MCF 10A (cell line): Measurements from ENCODE around the gene FAM181A. TPM values are rescaled to one million over a fixed set of nuclear protein-coding genes. Genes with fewer than 3 reads are reported as not detected.

Source experiments
- BruUV-seq: library from RNA; stranded (reverse); fragments of 400-500 nt; replicated peaks from 2 replicates; lab custom pipeline; 2021; lab: Mats Ljungman, UMichigan
- CTCF ChIA-PET: fragments of 300-600 bp; sonication (Branson Sonifier 250); formaldehyde crosslinking; extraction: SDS; loops from one replicate; lab custom pipeline; 2021; ENCODE audit warnings: antibody characterized with exemption, inconsistent platforms; lab: Yijun Ruan, JAX
- POLR2A ChIA-PET: fragments of 300-600, 350-650 bp; sonication (Branson Sonifier 250); formaldehyde crosslinking; extraction: SDS; loops from one replicate; lab custom pipeline; 2020; ENCODE audit warnings: antibody characterized with exemption, inconsistent platforms; lab: Yijun Ruan, JAX
- DNase-seq: peaks from one replicate; pipeline ENCODE4 v3.0.0-alpha.2; 2018; ENCODE audit not compliant: unreplicated experiment
- H3K27ac Mint-ChIP-seq: one replicate; pipeline ENCODE4 v1.8.0; 2022; ENCODE audit warnings: mild to moderate bottlenecking, low read depth, mixed read lengths; ENCODE audit not compliant: unreplicated experiment
- H3K27me3 Mint-ChIP-seq: one replicate; pipeline ENCODE4 v1.8.0; 2022; ENCODE audit warnings: mixed read lengths; ENCODE audit not compliant: insufficient read depth, unreplicated experiment
- H3K36me3 Mint-ChIP-seq: one replicate; pipeline ENCODE4 v1.8.0; 2022; ENCODE audit warnings: mild to moderate bottlenecking, moderate library complexity, mixed read lengths; ENCODE audit not compliant: insufficient read depth, unreplicated experiment
- H3K4me1 Mint-ChIP-seq: one replicate; pipeline ENCODE4 v1.8.0; 2022; ENCODE audit warnings: mixed read lengths; ENCODE audit not compliant: insufficient read depth, unreplicated experiment
- H3K4me3 Mint-ChIP-seq: one replicate; pipeline ENCODE4 v1.8.0; 2022; ENCODE audit warnings: mild to moderate bottlenecking, moderate library complexity, mixed read lengths; ENCODE audit not compliant: unreplicated experiment
- H3K9me3 Mint-ChIP-seq: one replicate; pipeline ENCODE4 v1.8.0; 2022; ENCODE audit warnings: mixed read lengths; ENCODE audit not compliant: unreplicated experiment
- CTCF ChIP-seq: fragments of 200-600 bp; IDR thresholded peaks from one replicate; pipeline ENCODE4 v1.8.0; 2022; ENCODE audit warnings: antibody characterized with exemption, mild to moderate bottlenecking; ENCODE audit not compliant: unreplicated experiment
- intact Hi-C: fragments of 100-400 bp; cut with micrococcal nuclease; formaldehyde crosslinking; loops from 2 replicates; pipeline ENCODE4 v1.14.1; 2022
- total RNA-seq: library from RNA; stranded (reverse); gene quantifications from 2 replicates; pipeline ENCODE4 v1.2.3, GENCODE V29; 2022

Gene FAM181A
- total RNA-seq, 1 experiment from 2014 or later: not detected

DNA sequence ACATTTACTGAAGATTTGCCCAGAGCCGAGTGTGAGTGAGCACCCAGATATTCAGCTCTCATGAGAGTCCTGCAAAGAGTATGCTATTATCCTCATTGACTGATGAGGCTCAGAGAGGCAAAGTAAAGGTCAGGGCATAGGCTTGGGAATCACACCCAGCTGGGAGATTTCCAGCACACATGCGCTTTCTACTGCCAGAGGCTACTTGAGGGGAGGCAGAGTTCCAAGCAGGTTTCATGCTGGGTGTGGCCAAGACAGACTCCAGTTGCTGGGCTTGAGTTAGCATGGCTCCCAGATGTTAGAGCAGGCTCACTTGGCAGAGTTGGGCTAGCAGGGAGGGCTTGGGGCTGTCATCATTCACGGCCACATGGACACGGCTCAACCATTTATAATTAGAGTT is 14.4 kb upstream of the FAM181A start:
- Mint-ChIP-seq H3K27me3 (peaks cover 12% of the 10 kb centered on the region), H3K4me1 (no peaks in the 10 kb centered on the region), H3K9me3 (peaks cover 7% of the 10 kb centered on the region), H3K4me3 (no peak overlapping the region), H3K36me3 (no peaks in the 10 kb centered on the region), H3K27ac (no peak overlapping the region)
- TF ChIP-seq CTCF: no peak
- POLR2A ChIA-PET: interaction anchor here (1.0 kb wide), 1 partner anchor 43 kb away, joined by 3 read pairs; no protein-coding TSS in a partner anchor
- no TSS peak for BruUV-seq
- CTCF ChIA-PET: interaction anchor here (1.0 to 1.4 kb wide), 2 partner anchors 13 to 20 kb away, joined by 3 to 5 read pairs; no protein-coding TSS in a partner anchor
- intact Hi-C loops: no loop called here
- no peak for DNase-seq

- CTCF ChIA-PET: no interaction called here
- no TSS peak for BruUV-seq
- intact Hi-C loops: no loop called here
Observed at GRCh38 chr14:93914278-93914677, 12.9 kb upstream of the FAM181A start.

DNA sequence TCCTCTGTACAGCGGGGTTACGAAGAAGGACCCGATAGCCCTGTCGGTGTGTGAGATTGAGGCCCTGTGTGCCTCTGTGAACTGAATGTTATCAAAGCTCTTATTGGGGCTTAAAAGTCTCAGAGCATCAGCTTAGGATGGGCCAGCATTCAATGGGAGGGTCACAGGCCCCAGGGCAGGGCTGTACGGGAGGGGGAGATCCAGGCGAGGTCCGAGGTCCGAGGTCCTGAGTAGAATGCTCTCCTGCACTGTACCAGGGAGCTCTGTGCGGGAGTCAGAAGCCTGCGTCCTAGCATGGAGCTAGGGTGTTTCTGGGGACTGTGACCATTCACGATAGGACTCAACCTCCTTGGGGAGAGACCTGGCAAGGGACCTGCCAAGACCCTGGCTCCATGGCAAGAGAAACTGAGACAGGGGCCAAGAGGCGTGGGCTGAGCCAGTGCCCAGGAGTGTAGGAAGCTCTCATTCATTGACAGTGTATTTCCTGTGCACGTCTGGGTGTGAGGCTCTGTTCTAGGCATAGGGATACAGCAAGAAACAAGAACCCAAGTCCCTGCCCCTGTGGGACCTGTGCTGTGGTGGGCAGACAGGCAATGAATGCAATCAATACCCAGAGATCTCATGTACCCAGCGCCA is 12.0 kb upstream of the FAM181A start:
- Mint-ChIP-seq H3K9me3 (peaks cover 15% of the 10 kb centered on the region), H3K27me3 (no peaks in the 10 kb centered on the region), H3K4me1 (no peaks in the 10 kb centered on the region), H3K27ac (no peak overlapping the region), H3K36me3 (no peaks in the 10 kb centered on the region), H3K4me3 (no peak overlapping the region)
- POLR2A ChIA-PET: no interaction called here
- CTCF ChIA-PET: interaction anchor here (0.7 kb wide), 1 partner anchor 259 kb away, joined by 3 read pairs; no protein-coding TSS in a partner anchor
- intact Hi-C loops: no loop called here
- DNase-seq: no peak
- no TSS peak for BruUV-seq
- TF ChIP-seq CTCF: no peak

More at GRCh38 chr14:93914278-93914677, 12.9 kb upstream of the FAM181A start:
- H3K4me3 Mint-ChIP-seq: no peak overlapping the region
- no peak for DNase-seq
- H3K4me1 Mint-ChIP-seq: no peaks in the 10 kb centered on the region
- TF ChIP-seq CTCF: no peak
- no peaks in the 10 kb centered on the region for H3K36me3 Mint-ChIP-seq
- H3K27me3 Mint-ChIP-seq: no peaks in the 10 kb centered on the region
- no peak overlapping the region for H3K27ac Mint-ChIP-seq
- POLR2A ChIA-PET: no interaction called here
- H3K9me3 Mint-ChIP-seq: peaks cover 7% of the 10 kb centered on the region

DNA sequence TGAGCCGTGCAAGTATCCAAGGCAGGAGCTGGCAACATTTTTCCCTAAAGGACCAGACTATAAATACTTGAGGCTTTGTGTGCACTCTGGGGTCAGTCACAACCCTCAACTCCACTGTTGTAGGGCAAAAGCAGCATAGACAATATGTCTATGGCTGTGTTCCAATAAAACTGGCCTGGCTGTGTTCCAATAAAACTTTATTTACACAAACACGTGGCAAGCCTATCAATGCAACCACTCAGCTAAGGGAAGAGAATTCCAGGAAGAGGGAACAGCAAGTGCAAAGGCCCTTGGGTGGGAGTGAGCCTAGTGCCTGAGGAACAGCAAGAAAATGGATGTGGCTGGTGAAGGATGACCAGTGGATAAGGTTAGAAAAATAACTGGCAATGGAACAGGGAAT is 11.3 kb upstream of the FAM181A start:
- BruUV-seq: no TSS peak
- no peak for DNase-seq
- intact Hi-C loops: no loop called here
- CTCF ChIA-PET: no interaction called here
- Mint-ChIP-seq H3K27ac (no peak overlapping the region), H3K9me3 (peaks cover 15% of the 10 kb centered on the region), H3K36me3 (no peaks in the 10 kb centered on the region), H3K27me3 (no peaks in the 10 kb centered on the region), H3K4me3 (no peak overlapping the region), H3K4me1 (no peaks in the 10 kb centered on the region)
- no peak for TF ChIP-seq CTCF
- POLR2A ChIA-PET: no interaction called here
